K562 (cell line): ENCODE results near the gene GBA2.

Source experiments
- BHLHE40 ChIP-seq: IDR thresholded peaks from 2 replicates; pipeline ENCODE4 v1.6.1; 2011; ENCODE audit warnings: low read length, improper control_type of control experiment
- GTF2F1 ChIP-seq: IDR thresholded peaks from 2 replicates; pipeline ENCODE4 v1.6.1; 2011; ENCODE audit warnings: low read depth, low read length, improper control_type of control experiment
- KDM5B ChIP-seq: fragments of 200-600 bp; sonication (generic); IDR thresholded peaks from 2 replicates; pipeline ENCODE4 v1.6.1; 2012; ENCODE audit warnings: low read depth, mild to moderate bottlenecking, moderate library complexity, low read length, control low read depth, inconsistent platforms; ENCODE audit not compliant: insufficient replicate concordance
- PML ChIP-seq: IDR thresholded peaks from 2 replicates; pipeline ENCODE4 v1.6.1; 2012; ENCODE audit warnings: low read length, inconsistent platforms
- POLR2A ChIP-seq: fragments of 450-650 bp; conservative IDR thresholded peaks from 2 replicates; pipeline ENCODE4 v1.6.1; 2016
- SMC3 ChIP-seq: conservative IDR thresholded peaks from 2 replicates; pipeline ENCODE4 v1.6.1; 2011; ENCODE audit warnings: low read depth, low read length, improper control_type of control experiment; ENCODE audit not compliant: insufficient read depth
- SRSF9 ChIP-seq: fragments of 200-400 bp; formaldehyde crosslinking; IDR thresholded peaks from 2 replicates; pipeline ENCODE4 v1.6.1; 2017; ENCODE audit warnings: low read depth, low read length, borderline replicate concordance
- TF ChIP-seq, protein P1 (sequence below): fragments of 450-650 bp; IDR thresholded peaks from 2 replicates; pipeline ENCODE4 v1.6.1; 2018; ENCODE audit not compliant: partially characterized antibody
- TF ChIP-seq, protein P2 (sequence below), 2 experiments: fragments of 450-650 bp; IDR thresholded peaks; 2 replicates each; pipeline ENCODE4 v1.6.1; 2016; ENCODE audit warnings: mild to moderate bottlenecking in 2 of 2, borderline replicate concordance in 1 of 2, low read depth in 1 of 2, moderate library complexity in 1 of 2

DNA sequence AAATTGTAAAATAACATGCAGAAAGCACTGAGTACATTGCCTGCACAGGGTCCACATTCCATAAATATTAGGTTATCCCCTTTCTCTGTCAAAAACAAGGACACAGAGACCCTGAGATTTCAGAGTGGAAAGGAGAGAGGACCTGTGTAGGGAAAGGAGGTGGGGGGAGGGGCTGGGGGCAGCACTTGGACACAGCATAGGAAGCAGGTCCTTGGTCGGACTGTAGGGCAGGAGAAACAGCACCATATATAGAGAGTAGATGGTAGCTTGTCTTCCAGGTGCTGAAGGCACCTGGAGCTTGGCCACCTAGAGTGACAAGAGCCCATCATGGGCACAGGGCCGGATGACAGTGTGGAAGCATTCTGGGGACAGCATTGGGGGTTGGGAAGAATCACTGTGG, 61.7 kb downstream of the GBA2 start:
- TF ChIP-seq, protein P1, sequence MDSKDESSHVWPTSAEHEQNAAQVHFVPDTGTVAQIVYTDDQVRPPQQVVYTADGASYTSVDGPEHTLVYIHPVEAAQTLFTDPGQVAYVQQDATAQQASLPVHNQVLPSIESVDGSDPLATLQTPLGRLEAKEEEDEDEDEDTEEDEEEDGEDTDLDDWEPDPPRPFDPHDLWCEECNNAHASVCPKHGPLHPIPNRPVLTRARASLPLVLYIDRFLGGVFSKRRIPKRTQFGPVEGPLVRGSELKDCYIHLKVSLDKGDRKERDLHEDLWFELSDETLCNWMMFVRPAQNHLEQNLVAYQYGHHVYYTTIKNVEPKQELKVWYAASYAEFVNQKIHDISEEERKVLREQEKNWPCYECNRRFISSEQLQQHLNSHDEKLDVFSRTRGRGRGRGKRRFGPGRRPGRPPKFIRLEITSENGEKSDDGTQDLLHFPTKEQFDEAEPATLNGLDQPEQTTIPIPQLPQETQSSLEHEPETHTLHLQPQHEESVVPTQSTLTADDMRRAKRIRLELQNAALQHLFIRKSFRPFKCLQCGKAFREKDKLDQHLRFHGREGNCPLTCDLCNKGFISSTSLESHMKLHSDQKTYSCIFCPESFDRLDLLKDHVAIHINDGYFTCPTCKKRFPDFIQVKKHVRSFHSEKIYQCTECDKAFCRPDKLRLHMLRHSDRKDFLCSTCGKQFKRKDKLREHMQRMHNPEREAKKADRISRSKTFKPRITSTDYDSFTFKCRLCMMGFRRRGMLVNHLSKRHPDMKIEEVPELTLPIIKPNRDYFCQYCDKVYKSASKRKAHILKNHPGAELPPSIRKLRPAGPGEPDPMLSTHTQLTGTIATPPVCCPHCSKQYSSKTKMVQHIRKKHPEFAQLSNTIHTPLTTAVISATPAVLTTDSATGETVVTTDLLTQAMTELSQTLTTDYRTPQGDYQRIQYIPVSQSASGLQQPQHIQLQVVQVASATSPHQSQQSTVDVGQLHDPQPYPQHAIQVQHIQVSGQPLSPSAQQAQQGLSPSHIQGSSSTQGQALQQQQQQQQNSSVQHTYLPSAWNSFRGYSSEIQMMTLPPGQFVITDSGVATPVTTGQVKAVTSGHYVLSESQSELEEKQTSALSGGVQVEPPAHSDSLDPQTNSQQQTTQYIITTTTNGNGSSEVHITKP, result no peak
- TF ChIP-seq, protein P2, sequence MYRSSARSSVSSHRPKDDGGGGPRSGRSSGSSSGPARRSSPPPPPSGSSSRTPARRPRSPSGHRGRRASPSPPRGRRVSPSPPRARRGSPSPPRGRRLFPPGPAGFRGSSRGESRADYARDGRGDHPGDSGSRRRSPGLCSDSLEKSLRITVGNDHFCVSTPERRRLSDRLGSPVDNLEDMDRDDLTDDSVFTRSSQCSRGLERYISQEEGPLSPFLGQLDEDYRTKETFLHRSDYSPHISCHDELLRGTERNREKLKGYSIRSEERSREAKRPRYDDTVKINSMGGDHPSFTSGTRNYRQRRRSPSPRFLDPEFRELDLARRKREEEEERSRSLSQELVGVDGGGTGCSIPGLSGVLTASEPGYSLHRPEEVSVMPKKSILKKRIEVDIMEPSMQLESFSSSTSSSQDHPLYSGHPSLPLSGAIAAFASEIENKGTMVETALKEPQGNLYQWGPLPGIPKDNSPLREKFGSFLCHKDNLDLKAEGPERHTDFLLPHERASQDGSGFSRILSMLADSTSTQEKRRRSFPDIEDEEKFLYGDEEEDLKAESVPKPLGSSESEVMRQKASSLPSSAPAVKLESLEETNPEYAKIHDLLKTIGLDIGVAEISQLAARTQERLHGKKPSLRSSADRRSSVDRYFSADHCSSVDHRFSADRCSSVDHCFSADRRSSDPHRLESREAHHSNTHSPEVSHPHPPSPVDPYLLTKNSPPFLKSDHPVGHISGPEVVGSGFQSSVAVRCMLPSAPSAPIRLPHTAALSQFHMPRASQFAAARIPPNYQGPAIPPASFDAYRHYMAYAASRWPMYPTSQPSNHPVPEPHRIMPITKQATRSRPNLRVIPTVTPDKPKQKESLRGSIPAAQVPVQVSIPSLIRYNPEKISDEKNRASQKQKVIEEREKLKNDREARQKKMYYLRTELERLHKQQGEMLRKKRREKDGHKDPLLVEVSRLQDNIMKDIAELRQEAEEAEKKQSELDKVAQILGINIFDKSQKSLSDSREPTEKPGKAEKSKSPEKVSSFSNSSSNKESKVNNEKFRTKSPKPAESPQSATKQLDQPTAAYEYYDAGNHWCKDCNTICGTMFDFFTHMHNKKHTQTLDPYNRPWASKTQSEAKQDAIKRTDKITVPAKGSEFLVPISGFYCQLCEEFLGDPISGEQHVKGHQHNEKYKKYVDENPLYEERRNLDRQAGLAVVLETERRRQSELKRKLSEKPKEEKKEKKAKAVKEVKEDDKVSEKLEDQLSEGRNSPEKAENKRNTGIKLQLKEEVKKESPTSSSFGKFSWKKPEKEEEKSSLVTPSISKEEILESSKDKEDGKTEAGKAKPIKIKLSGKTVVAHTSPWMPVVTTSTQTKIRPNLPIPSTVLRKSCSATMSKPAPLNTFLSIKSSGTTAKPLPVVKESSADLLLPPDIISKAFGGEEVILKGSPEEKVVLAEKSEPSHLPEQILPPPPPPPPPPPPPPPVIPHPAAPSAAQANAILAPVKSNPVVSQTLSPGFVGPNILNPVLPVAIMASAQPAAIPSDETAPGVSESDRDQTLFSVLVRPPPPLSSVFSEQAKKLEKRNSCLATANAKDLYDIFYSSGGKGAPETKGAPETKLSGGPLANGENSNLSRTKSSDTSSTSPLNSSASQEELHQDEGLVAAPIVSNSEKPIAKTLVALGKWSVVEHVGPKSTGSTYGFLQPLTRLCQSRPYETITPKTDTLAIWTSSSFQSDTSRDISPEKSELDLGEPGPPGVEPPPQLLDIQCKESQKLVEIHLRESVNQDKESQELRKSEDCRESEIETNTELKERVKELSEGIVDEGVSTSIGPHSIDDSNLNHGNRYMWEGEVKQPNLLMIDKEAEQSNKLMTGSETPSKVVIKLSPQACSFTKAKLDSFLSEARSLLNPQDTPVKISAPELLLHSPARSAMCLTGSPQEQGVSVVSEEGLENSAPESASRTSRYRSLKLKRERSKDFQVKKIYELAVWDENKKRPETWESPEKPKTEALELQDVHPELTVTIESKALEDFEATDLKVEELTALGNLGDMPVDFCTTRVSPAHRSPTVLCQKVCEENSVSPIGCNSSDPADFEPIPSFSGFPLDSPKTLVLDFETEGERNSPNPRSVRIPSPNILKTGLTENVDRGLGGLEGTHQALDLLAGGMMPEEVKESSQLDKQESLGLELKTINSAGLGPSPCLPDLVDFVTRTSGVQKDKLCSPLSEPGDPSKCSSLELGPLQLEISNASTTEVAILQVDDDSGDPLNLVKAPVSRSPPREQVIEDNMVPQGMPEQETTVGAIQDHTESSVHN (IDR thresholded peaks at IDR 0.05; ENCODE audit: borderline replicate concordance in 1 of 2, low read depth in 1 of 2), result no peak
- no peak for TF ChIP-seq POLR2A
- no peak for TF ChIP-seq BHLHE40
- TF ChIP-seq SRSF9, result no peak
- no peak for TF ChIP-seq SMC3
- TF ChIP-seq GTF2F1, result no peak
- no peak for TF ChIP-seq PML
- no peak for TF ChIP-seq KDM5B
